ENCODE results near the gene FZD4. TPM values are rescaled to one million over a fixed set of nuclear protein-coding genes. Genes with fewer than 3 reads are reported as not detected.

Gene FZD4
- total RNA-seq, 1 experiment from 2014 or later: 0.35 TPM

DNA sequence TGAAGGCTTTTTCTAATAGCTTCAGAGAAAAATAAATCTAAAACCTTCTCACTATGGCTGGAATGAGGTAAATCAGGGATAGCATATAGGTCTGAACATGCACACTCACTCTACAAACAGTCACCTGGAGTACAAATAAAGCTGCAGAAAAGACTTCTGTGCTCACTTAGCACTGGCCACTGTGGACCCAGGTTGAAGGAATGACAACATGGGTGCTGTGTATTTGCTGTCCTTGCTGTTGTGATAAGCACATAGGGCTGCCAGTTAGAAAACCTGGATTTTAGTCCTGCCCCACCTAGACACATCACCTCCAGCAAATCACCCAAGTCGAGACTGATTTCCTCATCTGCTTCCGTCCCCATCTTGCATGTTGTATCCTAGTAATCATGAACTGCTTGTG is 51.2 kb downstream of the FZD4 start:
- intact Hi-C loops (cut with micrococcal nuclease): no loop called here
- no peaks in the 10 kb centered on the region for H3K36me3 Mint-ChIP-seq (ENCODE audit: insufficient read depth, unreplicated experiment)
- ChIA-PET POLR2A (no interaction called here), CTCF (interaction anchor here (1.3 to 3.7 kb wide), 2 partner anchors 14 to 33 kb away, joined by 3 to 20 read pairs; no protein-coding TSS in a partner anchor)
- H3K27me3 Mint-ChIP-seq (ENCODE audit: insufficient read depth, unreplicated experiment): no peaks in the 10 kb centered on the region
- H3K4me3 Mint-ChIP-seq (ENCODE audit: unreplicated experiment): no peak overlapping the region
- H3K4me1 Mint-ChIP-seq (ENCODE audit: insufficient read depth, unreplicated experiment): no peaks in the 10 kb centered on the region
- no peak overlapping the region for H3K27ac Mint-ChIP-seq (ENCODE audit: low read depth, unreplicated experiment)
- TF ChIP-seq, protein P1, sequence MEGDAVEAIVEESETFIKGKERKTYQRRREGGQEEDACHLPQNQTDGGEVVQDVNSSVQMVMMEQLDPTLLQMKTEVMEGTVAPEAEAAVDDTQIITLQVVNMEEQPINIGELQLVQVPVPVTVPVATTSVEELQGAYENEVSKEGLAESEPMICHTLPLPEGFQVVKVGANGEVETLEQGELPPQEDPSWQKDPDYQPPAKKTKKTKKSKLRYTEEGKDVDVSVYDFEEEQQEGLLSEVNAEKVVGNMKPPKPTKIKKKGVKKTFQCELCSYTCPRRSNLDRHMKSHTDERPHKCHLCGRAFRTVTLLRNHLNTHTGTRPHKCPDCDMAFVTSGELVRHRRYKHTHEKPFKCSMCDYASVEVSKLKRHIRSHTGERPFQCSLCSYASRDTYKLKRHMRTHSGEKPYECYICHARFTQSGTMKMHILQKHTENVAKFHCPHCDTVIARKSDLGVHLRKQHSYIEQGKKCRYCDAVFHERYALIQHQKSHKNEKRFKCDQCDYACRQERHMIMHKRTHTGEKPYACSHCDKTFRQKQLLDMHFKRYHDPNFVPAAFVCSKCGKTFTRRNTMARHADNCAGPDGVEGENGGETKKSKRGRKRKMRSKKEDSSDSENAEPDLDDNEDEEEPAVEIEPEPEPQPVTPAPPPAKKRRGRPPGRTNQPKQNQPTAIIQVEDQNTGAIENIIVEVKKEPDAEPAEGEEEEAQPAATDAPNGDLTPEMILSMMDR (IDR thresholded peaks at IDR 0.05; ENCODE audit: unreplicated experiment): no peak
- H3K9me3 Mint-ChIP-seq (ENCODE audit: unreplicated experiment): no peaks in the 10 kb centered on the region
- no peak for DNase-seq (ENCODE audit: unreplicated experiment)
- BruUV-seq (replicated peaks): no TSS peak

DNA sequence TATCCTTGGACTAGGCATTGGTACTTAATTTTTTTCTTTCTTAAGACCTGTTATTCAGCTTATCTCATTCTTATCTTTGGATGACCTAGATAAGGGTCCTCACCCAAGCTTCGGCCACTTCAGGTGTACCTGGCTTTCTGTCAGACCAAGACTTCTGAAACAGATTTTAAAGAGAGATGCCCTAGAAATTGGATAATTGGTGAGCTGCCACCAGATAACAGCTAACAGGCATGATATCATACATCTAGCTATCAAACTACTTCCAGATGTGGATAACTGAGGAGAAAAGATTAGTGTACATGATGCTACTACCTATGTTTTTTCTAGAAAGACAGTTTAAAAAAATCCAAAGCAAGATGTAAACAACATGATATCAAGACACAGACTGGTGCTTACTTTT is 52.9 kb downstream of the FZD4 start:
- POLR2A ChIA-PET: interaction anchor here (0.5 kb wide), 1 partner anchor 9 kb away, joined by 3 read pairs; no protein-coding TSS in a partner anchor
- H3K36me3 Mint-ChIP-seq (ENCODE audit: insufficient read depth, unreplicated experiment): no peaks in the 10 kb centered on the region
- no peaks in the 10 kb centered on the region for H3K27me3 Mint-ChIP-seq (ENCODE audit: insufficient read depth, unreplicated experiment)
- H3K4me1 Mint-ChIP-seq (ENCODE audit: insufficient read depth, unreplicated experiment): no peaks in the 10 kb centered on the region
- H3K4me3 Mint-ChIP-seq (ENCODE audit: unreplicated experiment): no peak overlapping the region
- intact Hi-C loops (cut with micrococcal nuclease): no loop called here
- BruUV-seq (replicated peaks): no TSS peak
- no peak for DNase-seq (ENCODE audit: unreplicated experiment)
- CTCF ChIA-PET: interaction anchor here (1.1 to 3.7 kb wide), 2 partner anchors 13 to 32 kb away, joined by 4 to 20 read pairs; no protein-coding TSS in a partner anchor
- H3K9me3 Mint-ChIP-seq (ENCODE audit: unreplicated experiment): no peaks in the 10 kb centered on the region
- no peak overlapping the region for H3K27ac Mint-ChIP-seq (ENCODE audit: low read depth, unreplicated experiment)
- TF ChIP-seq, protein P1 (IDR thresholded peaks at IDR 0.05; ENCODE audit: unreplicated experiment): no peak

DNA sequence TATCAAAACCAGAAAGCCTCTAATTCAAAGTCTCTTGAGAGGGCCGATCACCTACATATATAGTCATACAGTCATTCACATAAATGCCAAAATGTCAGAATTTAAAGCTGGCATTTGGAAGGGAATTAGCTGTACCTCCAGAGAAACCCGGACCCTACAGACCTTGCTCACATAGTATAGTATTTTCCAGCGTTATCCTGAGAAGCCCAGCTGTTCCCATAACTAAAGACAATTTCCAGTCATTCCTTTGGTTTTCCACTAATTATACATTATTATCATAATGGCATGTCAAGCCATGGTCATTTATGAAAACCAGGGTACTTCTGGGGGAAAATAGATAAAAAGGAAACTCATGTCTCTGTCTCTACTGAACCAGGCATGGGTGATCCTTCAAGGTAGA is 53.6 kb downstream of the FZD4 start:
- Mint-ChIP-seq H3K4me3 (ENCODE audit: unreplicated experiment) (no peak overlapping the region), H3K9me3 (ENCODE audit: unreplicated experiment) (no peaks in the 10 kb centered on the region), H3K4me1 (ENCODE audit: insufficient read depth, unreplicated experiment) (peaks cover 1% of the 10 kb centered on the region), H3K36me3 (ENCODE audit: insufficient read depth, unreplicated experiment) (no peaks in the 10 kb centered on the region), H3K27me3 (ENCODE audit: insufficient read depth, unreplicated experiment) (no peaks in the 10 kb centered on the region), H3K27ac (ENCODE audit: low read depth, unreplicated experiment) (no peak overlapping the region)
- ChIA-PET CTCF (interaction anchor here (0.6 to 3.7 kb wide), 2 partner anchors 15 to 31 kb away, joined by 3 to 20 read pairs; no protein-coding TSS in a partner anchor), POLR2A (no interaction called here)
- no TSS peak for BruUV-seq (replicated peaks)
- TF ChIP-seq, protein P1 (IDR thresholded peaks at IDR 0.05; ENCODE audit: unreplicated experiment): no peak
- intact Hi-C loops (cut with micrococcal nuclease): no loop called here
- no peak for DNase-seq (ENCODE audit: unreplicated experiment)

DNA sequence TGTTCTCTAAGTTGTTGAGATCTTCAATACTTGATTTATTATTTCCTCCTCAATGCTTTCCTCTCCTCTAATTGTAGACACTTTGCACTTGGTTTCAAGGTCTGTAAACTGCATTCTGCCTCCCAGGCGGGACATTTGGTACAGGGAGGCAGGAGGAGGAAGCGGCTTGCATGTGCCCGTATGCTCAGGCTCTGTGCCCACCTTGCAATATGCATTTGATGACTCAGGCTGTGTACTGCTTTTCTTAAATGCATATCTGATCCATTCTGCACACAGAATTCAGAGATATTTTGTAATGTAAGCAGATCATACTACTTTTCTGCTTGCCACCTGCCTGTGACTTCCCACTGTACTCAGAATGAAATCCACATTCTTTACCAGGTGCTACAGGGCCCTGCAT is 55.0 kb downstream of the FZD4 start:
- H3K4me1 Mint-ChIP-seq (ENCODE audit: insufficient read depth, unreplicated experiment): peaks cover 5% of the 10 kb centered on the region
- TF ChIP-seq, protein P1 (IDR thresholded peaks at IDR 0.05; ENCODE audit: unreplicated experiment): no peak
- ChIA-PET POLR2A (no interaction called here), CTCF (interaction anchor here (1.0 kb wide), 1 partner anchor 17 kb away, joined by 4 read pairs; no protein-coding TSS in a partner anchor)
- intact Hi-C loops (cut with micrococcal nuclease): no loop called here
- no peak overlapping the region for H3K4me3 Mint-ChIP-seq (ENCODE audit: unreplicated experiment)
- H3K9me3 Mint-ChIP-seq (ENCODE audit: unreplicated experiment): no peaks in the 10 kb centered on the region
- H3K36me3 Mint-ChIP-seq (ENCODE audit: insufficient read depth, unreplicated experiment): no peaks in the 10 kb centered on the region
- H3K27me3 Mint-ChIP-seq (ENCODE audit: insufficient read depth, unreplicated experiment): no peaks in the 10 kb centered on the region
- BruUV-seq (replicated peaks): no TSS peak
- no peak for DNase-seq (ENCODE audit: unreplicated experiment)
- no peak overlapping the region for H3K27ac Mint-ChIP-seq (ENCODE audit: low read depth, unreplicated experiment)
